HepG2 (cell line): ENCODE measurements around the gene P4HTM. TPM values are rescaled to one million over a fixed set of nuclear protein-coding genes. Genes with fewer than 3 reads are reported as not detected.

Experiments
- CAMTA2 ChIP-seq: sonication (generic); formaldehyde crosslinking; IDR thresholded peaks from 2 replicates; pipeline ENCODE4 v1.4.0; 2020; ENCODE audit warnings: mild to moderate bottlenecking, missing genetic modification reagents, borderline replicate concordance
- HDAC1 ChIP-seq: sonication (generic); formaldehyde crosslinking; IDR thresholded peaks from 2 replicates; pipeline ENCODE4 v1.5.1; 2020; ENCODE audit warnings: mild to moderate bottlenecking, missing genetic modification reagents
- MAFK ChIP-seq, 2 experiments: IDR thresholded peaks in 1 of 2; conservative IDR thresholded peaks in 1 of 2; 2 replicates each; pipeline ENCODE4 v1.6.1; 2011; ENCODE audit warnings: improper control_type of control experiment in 2 of 2, low read length in 2 of 2
- MATR3 ChIP-seq: sonication (generic); formaldehyde crosslinking; IDR thresholded peaks from 2 replicates; pipeline ENCODE4 v1.4.0; 2020; ENCODE audit warnings: missing genetic modification reagents
- MTERF4 ChIP-seq: sonication (generic); formaldehyde crosslinking; IDR thresholded peaks from 2 replicates; pipeline ENCODE4 v1.8.0; 2023; ENCODE audit warnings: mild to moderate bottlenecking, missing genetic modification reagents
- NCOA1 ChIP-seq: sonication (generic); formaldehyde crosslinking; IDR thresholded peaks from 2 replicates; pipeline ENCODE4 v1.9.0; 2021; ENCODE audit warnings: missing genetic modification reagents
- NCOA2 ChIP-seq: sonication (generic); formaldehyde crosslinking; IDR thresholded peaks from 2 replicates; pipeline ENCODE4 v1.8.0; 2022; ENCODE audit warnings: inconsistent platforms
- RELA ChIP-seq: sonication (generic); formaldehyde crosslinking; IDR thresholded peaks from 2 replicates; pipeline ENCODE4 v1.4.0; 2020; ENCODE audit warnings: missing genetic modification reagents
- SMYD3 ChIP-seq: sonication (generic); formaldehyde crosslinking; IDR thresholded peaks from 2 replicates; pipeline ENCODE4 v1.8.1; 2023; ENCODE audit warnings: mild to moderate bottlenecking, missing genetic modification reagents
- ZBTB7A ChIP-seq: sonication (generic); formaldehyde crosslinking; IDR thresholded peaks from 2 replicates; pipeline ENCODE4 v1.8.0; 2022; ENCODE audit warnings: mild to moderate bottlenecking, missing genetic modification reagents
- ZFP82 ChIP-seq: sonication (generic); formaldehyde crosslinking; IDR thresholded peaks from 2 replicates; pipeline ENCODE4 v1.5.1; 2020; ENCODE audit warnings: mild to moderate bottlenecking, missing genetic modification reagents, borderline replicate concordance
- ZNF563 ChIP-seq: sonication (generic); formaldehyde crosslinking; IDR thresholded peaks from 2 replicates; pipeline ENCODE4 v1.8.0; 2022; ENCODE audit warnings: mild to moderate bottlenecking, moderate library complexity, missing genetic modification reagents
- ZNF619 ChIP-seq: sonication (generic); formaldehyde crosslinking; IDR thresholded peaks from 2 replicates; pipeline ENCODE4 v1.4.0; 2020; ENCODE audit warnings: mild to moderate bottlenecking, missing genetic modification reagents
- ZNF749 ChIP-seq: sonication (generic); formaldehyde crosslinking; IDR thresholded peaks from 2 replicates; pipeline ENCODE4 v1.8.0; 2022; ENCODE audit warnings: mild to moderate bottlenecking, missing genetic modification reagents, moderate library complexity, borderline replicate concordance
- ZNF773 ChIP-seq: sonication (generic); formaldehyde crosslinking; IDR thresholded peaks from 2 replicates; pipeline ENCODE4 v1.4.0; 2020; ENCODE audit warnings: missing genetic modification reagents, borderline replicate concordance
- polyA plus RNA-seq, 8 experiments: library from polyadenylated mRNA; depleted of rRNA in 3 of 8; stranded (reverse) in 7 of 8; unstranded in 1 of 8; fragments of >200 nt; fragmentation: Illumina TruSeq in 4 of 8; extraction: Trizol in 4 of 8; gene quantifications; 2 replicates each; pipeline versions ENCODE4 v1.2.1 to v1.2.3, GENCODE V29; 2011 to 2016; ENCODE audit warnings: low read depth in 4 of 8, missing spikeins in 1 of 8, mixed read lengths in 1 of 8; ENCODE audit not compliant: insufficient read depth in 1 of 8
- total RNA-seq, 5 experiments: library from RNA; depleted of rRNA; stranded (reverse); fragments of >200 nt; fragmentation: Illumina TruSeq; extraction: Trizol; gene quantifications; 2 replicates each; pipeline ENCODE4 v1.2.3, GENCODE V29; 2016; ENCODE audit warnings: low read depth in 1 of 5
- TF ChIP-seq, protein P1 (sequence below): IDR thresholded peaks from 2 replicates; pipeline ENCODE4 v1.6.1; 2012; ENCODE audit warnings: low read length, improper control_type of control experiment
- TF ChIP-seq, protein P2 (sequence below): sonication (generic); formaldehyde crosslinking; IDR thresholded peaks from 2 replicates; pipeline ENCODE4 v1.8.1; 2023; ENCODE audit warnings: mild to moderate bottlenecking, moderate library complexity, missing genetic modification reagents
- TF ChIP-seq, protein P3 (sequence below): IDR thresholded peaks from 2 replicates; pipeline ENCODE4 v1.6.1; 2016; ENCODE audit warnings: missing compliant biosample characterization, missing genetic modification reagents, borderline replicate concordance
- TF ChIP-seq, protein P4 (sequence below): sonication (generic); formaldehyde crosslinking; IDR thresholded peaks from 2 replicates; pipeline ENCODE4 v1.4.0; 2020; ENCODE audit warnings: missing genetic modification reagents

P4HTM gene
- total and polyA plus RNA-seq, 2 of the 13 experiments (the other 11 are each of a cell fraction or from before 2014, with no cell fraction given) = 0.01 TPM; not detected in 1

- TF ChIP-seq, protein P1, sequence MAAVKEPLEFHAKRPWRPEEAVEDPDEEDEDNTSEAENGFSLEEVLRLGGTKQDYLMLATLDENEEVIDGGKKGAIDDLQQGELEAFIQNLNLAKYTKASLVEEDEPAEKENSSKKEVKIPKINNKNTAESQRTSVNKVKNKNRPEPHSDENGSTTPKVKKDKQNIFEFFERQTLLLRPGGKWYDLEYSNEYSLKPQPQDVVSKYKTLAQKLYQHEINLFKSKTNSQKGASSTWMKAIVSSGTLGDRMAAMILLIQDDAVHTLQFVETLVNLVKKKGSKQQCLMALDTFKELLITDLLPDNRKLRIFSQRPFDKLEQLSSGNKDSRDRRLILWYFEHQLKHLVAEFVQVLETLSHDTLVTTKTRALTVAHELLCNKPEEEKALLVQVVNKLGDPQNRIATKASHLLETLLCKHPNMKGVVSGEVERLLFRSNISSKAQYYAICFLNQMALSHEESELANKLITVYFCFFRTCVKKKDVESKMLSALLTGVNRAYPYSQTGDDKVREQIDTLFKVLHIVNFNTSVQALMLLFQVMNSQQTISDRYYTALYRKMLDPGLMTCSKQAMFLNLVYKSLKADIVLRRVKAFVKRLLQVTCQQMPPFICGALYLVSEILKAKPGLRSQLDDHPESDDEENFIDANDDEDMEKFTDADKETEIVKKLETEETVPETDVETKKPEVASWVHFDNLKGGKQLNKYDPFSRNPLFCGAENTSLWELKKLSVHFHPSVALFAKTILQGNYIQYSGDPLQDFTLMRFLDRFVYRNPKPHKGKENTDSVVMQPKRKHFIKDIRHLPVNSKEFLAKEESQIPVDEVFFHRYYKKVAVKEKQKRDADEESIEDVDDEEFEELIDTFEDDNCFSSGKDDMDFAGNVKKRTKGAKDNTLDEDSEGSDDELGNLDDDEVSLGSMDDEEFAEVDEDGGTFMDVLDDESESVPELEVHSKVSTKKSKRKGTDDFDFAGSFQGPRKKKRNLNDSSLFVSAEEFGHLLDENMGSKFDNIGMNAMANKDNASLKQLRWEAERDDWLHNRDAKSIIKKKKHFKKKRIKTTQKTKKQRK = no peak
- TF ChIP-seq ZNF563 (CRISPR knock-in tag) (peak; percentile 90; the same call in 1 of the 2 replicates), SMYD3 (no peak; the same call in 1 of the 2 replicates), MATR3 (CRISPR knock-in tag) (no peak), NCOA1 (no peak), MAFK (conservative IDR thresholded peaks at IDR 0.05 in 1 of 2, IDR thresholded peaks at IDR 0.05 in 1 of 2; ENCODE audit: low read length in 2 of 2) (no peak), NCOA2 (CRISPR knock-in tag) (0 out of 2 replicates have a peak, but pooled peaks have one; percentile 63), ZNF749 (peak; percentile 41; the same call in 1 of the 2 replicates), CAMTA2 (CRISPR knock-in tag) (0 out of 2 replicates have a peak, but pooled peaks have one; percentile 56), HDAC1 (CRISPR knock-in tag) (peak; percentile 96), ZBTB7A (CRISPR knock-in tag) (peak; percentile 85), ZFP82 (CRISPR knock-in tag) (peak; percentile 91; the same call in 1 of the 2 replicates), ZNF773 (CRISPR knock-in tag) (peak; percentile 70; the same call in 1 of the 2 replicates), RELA (CRISPR knock-in tag) (0 out of 2 replicates have a peak, but pooled peaks have one; percentile 22), ZNF619 (CRISPR knock-in tag) (peak; percentile 86; the same call in 1 of the 2 replicates), MTERF4 (CRISPR knock-in tag) (peak; percentile 72; the same call in 1 of the 2 replicates)
- TF ChIP-seq, protein P2, sequence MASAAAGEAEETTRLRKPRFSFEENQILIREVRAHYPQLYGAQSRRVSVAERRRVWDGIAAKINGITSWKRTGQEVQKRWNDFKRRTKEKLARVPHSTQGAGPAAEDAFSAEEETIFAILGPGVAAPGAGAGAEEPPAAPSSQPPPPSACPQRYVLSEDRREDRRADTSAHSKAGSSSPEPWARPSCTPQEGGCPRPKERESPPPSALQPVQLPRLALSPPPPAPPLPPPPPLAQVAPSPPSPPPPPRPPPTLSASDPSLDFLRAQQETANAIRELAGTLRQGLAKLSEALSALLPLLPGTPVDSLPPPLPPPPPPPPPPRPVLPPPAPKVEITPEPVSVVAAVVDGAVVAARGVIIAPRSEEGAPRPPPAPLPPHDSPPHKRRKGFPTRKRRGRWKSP (CRISPR knock-in tag) = peak; percentile 85
- TF ChIP-seq, protein P3, sequence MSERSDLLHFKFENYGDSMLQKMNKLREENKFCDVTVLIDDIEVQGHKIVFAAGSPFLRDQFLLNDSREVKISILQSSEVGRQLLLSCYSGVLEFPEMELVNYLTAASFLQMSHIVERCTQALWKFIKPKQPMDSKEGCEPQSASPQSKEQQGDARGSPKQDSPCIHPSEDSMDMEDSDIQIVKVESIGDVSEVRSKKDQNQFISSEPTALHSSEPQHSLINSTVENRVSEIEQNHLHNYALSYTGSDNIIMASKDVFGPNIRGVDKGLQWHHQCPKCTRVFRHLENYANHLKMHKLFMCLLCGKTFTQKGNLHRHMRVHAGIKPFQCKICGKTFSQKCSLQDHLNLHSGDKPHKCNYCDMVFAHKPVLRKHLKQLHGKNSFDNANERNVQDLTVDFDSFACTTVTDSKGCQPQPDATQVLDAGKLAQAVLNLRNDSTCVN (CRISPR knock-in tag) = peak; percentile 89
- TF ChIP-seq, protein P4, sequence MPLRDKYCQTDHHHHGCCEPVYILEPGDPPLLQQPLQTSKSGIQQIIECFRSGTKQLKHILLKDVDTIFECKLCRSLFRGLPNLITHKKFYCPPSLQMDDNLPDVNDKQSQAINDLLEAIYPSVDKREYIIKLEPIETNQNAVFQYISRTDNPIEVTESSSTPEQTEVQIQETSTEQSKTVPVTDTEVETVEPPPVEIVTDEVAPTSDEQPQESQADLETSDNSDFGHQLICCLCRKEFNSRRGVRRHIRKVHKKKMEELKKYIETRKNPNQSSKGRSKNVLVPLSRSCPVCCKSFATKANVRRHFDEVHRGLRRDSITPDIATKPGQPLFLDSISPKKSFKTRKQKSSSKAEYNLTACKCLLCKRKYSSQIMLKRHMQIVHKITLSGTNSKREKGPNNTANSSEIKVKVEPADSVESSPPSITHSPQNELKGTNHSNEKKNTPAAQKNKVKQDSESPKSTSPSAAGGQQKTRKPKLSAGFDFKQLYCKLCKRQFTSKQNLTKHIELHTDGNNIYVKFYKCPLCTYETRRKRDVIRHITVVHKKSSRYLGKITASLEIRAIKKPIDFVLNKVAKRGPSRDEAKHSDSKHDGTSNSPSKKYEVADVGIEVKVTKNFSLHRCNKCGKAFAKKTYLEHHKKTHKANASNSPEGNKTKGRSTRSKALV (CRISPR knock-in tag) = no peak; the same call in none of the 2 replicates
These were observed 38.9 kb downstream of the P4HTM start, which contains the start of gene IMPDH2 (continued) for GRCh38 chr3:49028673-49029562.
